ENCODE measurements around the gene SCFD2.
"Not testable (repeated sequence)": the region's sequence is repeated elsewhere in the genome, so short reads cannot be mapped to it uniquely, and the experiment has no call there.

The SCFD2 gene

DNA sequence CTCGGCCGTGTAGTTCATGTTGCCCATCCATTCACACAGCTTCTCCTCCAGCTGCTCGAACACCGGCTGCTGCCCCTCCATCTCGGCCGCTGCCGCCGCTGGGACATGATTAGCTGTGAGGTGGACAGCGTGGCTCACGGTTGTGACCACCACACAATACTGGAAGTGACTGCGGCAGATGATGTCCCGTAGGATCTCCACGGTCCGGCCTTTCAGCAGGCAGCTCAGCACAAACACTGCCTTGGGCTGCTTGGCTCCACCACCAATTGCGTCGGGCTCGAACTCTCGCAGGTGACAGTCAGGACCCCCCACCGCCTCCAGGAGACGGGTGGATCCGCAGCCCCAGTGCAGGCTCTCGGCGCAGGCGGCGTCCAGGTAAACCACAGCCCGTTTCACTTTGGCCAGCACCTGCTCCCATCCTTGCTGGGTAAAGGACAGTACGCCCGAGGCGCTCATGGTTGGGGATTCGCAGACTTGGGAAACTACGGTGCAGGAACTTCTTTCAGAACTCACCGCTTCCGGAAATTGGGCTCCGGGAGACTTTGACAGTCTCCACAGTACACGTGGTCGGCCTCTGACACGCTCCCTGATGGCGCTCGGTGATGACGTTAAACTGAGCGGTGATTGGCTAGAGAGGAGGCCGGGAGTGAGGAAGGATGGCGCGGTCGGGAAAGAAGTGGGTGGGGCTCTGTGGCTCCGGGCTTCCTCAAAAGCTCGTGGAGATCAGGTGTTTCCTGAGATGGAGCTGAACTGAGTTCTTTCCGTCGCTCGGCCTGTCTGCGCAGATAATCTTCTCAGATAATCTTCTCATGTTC is at the start of gene SCFD2:
Gene SCFD2, minus strand, starts transcription at position 576 of the 815 bp plus-strand sequence.
- peak; percentile 98 to 99 for ATAC-seq

DNA sequence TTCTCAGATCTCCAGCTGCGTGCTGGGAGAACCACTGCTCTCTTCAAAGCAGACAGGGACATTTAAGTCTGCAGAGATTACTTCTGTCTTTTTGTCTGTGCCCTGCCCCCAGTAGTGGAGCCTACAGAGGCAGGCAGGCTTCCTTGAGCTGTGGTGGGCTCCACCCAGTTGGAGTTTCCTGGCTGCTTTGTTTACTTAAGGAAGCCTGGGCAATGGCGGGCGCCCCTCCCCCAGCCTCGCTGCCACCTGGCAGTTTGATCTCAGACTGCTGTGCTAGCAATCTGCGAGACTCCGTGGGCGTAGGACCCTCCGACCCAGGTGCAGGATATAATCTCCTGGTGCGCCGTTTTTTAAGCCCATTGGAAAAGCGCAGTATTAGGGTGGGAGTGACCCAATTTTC is 43.6 kb upstream of the SCFD2 start:
- ATAC-seq: not testable (repeated sequence)

DNA sequence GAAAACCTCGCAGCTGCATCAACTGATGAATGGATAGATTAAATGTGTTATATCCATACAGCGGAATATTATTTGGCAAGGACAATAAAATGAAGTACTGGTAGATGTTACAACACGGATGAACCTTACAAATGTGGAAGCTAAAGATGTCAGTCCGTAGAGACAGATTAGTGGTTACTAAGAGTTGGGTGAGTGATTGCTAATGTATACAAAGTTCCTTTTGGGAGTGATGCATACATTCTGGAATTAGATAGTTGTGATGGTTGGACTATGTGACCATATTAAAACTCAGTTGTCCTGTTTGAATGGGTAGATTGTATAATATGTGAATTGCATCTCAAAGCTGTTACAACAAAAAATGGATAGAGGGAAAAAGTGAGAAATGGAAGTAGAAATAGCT is 14.4 kb upstream of the SCFD2 start:
- no peak for ATAC-seq

DNA sequence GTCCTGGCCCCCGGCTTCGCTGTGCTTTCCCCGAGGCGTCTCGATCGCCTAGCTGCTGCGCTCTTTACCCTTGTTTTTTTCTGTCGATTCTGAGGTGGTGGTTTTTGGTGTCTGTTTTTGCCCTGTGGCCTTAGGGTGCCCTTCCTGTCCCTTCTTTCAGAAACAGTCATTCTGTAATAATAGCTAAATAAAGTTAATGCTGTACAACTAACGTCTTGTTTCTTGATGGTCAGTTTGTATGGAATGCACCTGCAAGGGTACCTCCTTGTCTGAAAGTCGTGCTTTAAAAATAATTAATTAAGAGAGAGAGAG is 12.3 kb upstream of the SCFD2 start:
- ATAC-seq: no peak

DNA sequence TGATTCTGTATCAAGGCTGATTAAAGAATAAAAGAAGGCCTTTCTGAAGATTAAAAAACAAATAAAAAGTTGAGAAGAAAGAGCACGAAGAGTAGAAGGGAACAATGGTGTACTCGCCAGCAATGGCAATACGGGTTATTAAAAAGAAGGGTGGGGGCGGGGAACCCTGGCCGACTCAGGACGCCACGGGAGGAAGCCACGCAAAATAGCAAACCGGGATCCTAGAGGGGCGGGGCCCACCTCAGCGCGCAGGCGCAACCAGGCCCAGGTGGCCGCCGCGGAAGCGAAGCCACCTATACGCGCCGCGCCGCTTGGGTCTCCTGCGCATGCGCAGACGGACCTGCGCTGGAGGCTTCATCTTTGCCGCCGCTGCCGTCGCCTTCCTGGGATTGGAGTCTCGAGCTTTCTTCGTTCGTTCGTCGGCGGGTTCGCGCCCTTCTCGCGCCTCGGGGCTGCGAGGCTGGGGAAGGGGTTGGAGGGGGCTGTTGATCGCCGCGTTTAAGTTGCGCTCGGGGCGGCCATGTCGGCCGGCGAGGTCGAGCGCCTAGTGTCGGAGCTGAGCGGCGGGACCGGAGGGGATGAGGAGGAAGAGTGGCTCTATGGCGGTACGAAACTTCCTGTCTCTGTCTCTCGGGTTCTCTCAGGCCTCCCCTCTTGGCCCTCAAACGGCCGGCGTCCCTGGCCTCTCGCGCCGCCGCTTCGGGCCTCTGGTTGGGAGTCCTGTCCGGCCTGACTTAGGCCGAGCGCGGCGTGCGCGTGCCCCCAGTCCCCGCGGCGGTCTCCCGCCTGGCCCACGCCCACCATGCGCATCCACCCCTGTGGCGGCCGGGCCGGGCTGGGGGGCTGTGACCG is 11.7 kb upstream of the SCFD2 start, which contains the start of gene FIP1L1:
Gene FIP1L1, plus strand, starts transcription at position 323 of the 852 bp plus-strand sequence. Its CDS starts 198 bp downstream, at position 521.
- peak; percentile 91 for ATAC-seq

DNA sequence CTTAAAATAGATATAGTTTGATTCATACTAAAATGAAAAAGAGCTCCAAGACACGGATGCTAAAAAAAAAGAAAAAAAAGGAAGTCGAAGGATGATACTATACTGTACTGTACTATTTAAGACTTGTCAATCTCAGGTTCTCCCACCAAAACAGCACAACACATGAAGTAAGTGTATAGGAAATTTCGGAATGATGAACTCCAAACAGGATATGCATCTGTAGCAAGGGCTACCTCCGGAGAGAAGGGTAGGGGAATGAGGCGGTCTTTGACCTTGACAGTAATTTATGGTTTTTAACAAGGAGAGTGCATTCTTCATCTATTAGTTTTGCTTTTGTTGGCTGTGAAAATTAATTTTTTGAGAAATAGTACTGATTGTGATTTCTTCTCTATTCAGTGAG is 11.0 kb upstream of the SCFD2 start:
- no peak for ATAC-seq

DNA sequence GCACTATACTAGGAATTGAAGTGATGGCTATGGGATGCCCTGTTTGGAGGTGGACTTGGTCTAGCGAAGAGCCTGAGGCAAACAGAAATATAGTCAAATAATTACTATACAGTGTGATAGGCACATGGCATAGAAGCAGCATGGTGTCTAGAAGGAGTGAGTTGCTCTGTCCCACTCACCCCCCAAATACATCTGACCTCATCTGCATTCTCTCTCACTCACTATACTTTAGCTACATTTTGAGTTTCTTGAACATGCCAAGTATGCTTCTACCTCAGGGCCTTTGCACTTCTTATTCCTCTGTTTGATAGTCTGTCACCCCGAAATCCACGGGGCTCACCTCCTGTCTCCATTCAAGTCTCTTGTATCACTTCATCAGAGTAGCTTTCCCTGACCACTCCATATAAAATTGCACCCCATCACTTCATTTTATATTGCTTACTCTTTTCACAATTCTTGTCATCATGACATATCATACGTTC is 9.0 kb upstream of the SCFD2 start:
- ATAC-seq: no peak

DNA sequence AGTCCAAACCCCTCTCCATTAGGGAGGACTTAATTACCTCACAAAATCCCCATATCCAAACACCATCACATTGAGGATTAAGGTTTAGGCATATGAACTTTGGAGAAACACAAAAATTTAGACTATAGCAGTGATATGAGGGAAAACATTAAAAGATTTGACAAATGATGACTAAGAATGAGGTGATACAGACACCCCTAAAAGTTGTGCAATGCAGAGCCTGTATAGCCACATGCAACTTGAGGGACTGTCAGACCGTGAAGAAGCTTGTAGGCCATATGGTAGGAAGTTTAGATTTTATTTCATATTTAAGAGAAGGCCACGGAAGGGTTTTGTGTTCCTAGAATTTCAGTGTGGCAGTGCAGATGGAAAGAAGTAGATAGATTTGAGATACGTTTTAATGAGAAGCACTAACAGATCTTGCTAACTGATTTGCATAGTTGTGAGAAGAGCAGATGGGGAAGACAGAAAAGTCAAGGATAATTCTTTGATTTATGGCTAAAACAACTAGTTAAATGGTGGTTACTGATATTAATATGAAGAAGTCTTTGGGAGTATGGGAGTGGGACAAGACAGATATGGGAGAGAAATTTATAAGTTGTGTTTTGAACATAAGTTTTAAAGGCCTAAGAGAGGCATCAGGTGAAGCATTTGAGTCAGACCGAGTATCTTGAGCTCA is 6.1 kb upstream of the SCFD2 start:
- ATAC-seq: no peak

DNA sequence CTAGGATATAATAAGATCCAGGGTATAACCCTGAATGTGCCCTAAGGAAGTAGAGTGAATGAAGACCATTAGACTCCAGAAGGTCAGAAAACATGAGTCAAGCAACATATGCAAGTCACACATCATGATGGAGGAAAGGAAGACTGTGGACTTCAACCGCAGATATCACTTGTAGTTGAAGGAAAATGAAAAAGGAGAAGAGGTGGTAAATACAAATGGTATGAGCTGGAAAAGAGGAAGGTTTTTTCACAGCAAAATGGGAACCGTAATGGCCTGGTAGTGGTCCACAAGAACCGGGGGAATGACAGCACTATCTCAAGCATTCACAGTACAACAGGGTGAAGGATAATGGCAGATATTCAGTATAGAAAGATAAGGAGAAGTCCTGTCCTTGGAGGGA is 5.2 kb upstream of the SCFD2 start:
- no peak for ATAC-seq

DNA sequence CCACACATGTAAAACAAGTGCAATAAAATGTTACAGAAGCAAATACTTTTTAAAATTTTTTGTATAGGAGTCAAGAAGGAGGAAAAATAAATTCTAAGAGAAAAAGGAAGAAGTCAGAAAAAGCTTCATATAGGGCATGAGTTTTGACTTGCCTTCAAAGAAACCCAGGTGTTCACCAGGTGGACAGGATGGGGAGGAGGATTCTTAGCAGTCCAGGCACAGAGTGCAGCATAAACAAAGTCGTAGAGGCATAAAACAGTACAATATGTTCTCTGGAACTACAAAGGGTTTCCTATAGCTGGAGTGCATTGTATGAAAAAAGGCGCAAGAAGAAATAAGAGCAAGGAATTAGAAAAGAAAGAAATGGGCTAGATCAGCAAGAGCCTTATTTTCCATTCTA is 1.9 kb upstream of the SCFD2 start:
- ATAC-seq: no peak

DNA sequence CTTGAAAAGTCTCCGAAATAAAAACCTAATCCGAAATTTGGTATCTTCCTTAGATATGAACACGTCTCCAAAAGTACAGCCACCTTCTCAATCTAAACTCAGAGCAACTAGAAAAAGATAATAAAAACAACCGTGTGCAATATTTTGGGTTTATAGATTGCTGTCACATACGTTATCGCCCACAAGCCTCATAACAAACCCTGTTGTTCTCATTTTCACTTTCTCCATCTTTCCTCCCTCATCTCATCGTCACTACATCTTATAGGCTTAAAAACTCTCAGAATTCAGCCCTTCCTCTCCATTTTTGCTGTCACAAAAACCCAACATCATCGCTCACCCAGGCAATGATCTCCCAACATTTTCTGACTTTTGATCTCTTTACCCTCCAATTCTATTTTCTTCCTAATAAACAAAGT is 448 bp upstream of the SCFD2 start:
- ATAC-seq: peak in 1 of 2 donors; percentile 18

DNA sequence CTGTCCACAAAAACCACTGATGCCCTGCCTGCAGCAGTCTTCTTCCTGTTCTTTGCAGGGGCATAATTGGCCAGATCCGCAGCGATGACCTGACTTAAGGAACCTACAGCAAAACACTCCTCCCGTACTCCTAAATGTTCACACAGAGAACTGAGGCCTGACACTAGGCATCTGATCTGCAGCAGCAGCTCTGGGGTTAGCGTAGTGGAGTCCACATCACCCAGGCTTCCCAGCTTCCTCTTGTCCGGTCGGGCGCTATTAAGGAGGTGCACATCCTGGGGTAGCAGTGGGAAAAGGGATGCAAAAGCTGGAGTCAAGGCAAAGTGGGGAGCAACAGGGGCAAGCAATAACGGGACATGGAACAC is 758 bp downstream of the SCFD2 start:
- peak in 1 of 2 donors; percentile 9 for ATAC-seq

DNA sequence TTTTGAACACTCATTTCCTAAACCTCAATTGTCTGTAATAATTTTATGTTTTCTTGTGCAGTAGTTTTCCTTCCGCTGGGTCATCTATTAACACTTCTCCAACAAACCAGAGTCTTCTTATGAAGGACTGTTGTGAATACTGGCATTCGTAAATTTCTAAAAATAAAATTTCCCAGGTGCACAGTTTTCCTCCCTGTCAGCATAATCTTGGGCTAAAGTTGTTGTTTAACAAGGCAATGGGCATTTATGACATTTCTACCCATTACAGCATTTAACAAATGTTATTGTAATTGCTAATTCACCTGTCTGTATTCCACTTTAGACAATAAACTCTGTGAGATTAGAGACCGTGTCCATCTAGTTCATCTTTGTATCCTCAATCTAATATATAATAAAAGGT is 1.2 kb downstream of the SCFD2 start:
- ATAC-seq: no peak

DNA sequence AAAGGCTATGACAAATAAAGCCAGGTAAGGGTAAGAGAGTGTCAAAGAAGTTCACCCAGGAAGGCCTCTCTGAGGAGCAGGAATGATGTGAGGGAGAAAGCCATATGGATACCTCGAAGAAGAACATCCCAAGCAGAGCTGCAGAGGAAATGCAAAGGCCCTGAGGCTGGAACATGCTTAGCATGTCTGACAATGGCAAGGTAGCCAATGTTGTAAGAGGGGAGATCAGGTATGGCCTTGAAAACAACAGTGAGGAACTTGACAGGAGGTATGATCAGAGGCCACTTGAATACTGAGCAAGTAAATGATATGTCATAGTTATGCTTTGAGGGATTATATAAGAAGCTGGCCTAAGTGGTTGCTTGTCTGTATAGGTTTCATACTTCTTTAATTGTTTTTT is 3.8 kb downstream of the SCFD2 start:
- ATAC-seq: no peak

DNA sequence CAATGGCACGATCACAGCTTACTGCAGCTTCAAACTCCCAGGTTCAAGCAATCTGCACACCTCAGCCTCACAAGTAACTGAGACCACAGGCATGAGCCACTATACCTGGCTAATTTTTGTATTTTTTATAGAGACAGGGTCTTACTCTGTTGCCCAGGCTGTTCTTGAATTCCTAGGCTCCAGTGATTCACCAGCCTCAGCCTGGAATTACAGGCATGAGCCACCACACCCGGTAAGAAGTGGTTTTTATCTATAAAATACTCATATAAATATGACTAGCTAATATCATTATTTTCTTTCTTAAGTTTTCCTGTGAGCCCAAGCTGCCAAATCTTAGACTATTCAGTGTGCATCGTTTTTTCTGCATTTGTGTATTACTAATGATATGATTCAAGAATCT is 4.4 kb downstream of the SCFD2 start:
- no peak for ATAC-seq

DNA sequence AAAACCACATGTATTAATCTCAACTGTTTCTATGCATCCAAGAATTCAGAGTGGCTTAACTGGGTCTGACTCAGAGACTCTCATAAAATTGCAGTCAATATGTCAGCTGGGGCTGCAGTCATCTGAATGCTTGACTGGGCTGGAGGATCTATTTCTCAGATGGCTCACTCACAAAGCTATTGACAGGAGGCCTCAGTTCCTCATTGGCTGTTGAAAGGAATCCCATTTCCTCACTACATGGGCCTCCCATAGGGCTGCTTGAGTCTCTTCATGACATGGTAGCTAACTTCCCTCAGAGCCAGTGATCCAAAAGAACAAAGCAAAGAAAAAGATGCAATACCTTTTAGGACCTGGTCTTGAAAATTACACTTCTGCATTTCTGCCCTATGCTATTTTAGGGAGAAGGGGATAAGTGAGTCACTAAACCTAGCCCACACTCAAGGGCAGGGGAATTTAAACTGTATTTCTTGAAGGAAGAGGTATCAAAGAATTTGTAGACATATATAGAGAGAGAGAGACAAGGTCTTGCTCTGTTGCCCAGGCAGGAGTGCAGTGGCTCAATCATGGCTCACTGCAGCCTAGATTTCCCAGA is 9.8 kb downstream of the SCFD2 start:
- no peak for ATAC-seq

DNA sequence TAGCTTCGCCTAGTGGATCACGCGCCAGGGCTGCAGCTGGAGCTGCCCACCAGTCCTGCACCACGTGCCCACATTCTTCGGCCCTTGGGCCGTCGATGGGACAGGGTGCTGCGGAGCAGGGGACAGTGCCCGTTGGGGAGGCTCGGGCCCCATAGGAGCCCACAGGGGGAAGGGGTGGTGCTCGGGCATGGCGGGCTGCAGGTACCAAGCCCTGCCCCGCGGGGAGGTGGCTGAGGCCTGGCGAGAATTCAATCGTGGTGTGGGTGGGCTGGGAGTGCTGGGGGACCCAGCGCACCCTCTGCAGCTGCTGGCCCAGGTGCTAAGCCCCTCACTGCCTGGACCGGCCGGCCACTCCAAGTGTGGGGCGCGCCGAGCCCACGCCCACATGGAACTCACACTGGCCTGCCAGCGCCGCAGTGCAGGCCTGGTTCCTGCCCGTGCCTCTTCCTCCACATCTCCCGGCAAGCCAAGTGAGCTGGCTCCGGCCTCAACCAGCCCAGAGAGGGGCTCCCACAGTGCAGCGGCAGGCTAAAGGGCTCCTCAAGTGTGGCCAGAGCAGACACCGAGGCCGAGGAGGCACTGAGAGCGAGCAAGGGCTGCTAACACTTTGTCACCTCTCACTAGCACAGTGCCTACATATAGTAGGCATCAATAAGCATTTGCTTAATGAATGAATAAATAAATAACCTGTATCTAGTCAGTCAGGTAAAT is 11.7 kb downstream of the SCFD2 start:
- no peak for ATAC-seq

DNA sequence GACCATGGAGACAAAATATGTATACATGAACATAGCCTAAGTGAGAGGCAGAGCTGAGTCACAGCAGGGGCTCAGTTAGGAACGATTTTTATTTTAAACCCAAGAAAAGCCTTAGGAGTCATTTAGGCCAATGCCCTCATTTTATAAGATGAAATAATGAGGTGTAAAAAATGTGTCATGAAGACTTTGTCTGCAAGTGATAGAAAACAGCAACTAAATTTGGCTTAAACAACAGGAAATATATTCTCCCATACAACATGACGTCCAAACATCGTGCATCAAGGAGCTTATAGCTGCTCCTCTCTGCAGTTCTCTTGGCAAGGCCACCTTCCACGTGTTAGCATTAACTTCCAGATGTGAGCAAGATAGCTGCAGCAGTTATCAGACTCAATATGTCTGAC is 16.8 kb downstream of the SCFD2 start:
- ATAC-seq: no peak

DNA sequence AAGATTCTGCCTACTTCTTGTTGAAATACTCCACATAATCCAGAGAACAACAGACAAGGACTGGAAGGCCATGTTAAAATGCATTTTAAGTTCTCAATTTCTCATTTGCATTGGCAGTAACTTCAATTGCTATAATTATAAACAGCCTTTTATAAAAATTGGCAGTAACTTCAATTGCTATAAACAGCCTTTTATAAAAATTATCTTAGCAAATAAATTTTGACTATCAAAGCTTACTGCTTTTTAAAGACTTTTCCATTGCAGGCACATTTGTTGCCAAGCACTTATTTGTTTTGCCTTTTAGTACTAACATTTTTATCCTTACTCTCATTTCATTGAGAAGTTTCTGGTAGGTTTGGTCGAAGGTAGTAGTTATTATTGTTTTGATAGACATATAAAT is 17.8 kb downstream of the SCFD2 start:
- no peak for ATAC-seq

DNA sequence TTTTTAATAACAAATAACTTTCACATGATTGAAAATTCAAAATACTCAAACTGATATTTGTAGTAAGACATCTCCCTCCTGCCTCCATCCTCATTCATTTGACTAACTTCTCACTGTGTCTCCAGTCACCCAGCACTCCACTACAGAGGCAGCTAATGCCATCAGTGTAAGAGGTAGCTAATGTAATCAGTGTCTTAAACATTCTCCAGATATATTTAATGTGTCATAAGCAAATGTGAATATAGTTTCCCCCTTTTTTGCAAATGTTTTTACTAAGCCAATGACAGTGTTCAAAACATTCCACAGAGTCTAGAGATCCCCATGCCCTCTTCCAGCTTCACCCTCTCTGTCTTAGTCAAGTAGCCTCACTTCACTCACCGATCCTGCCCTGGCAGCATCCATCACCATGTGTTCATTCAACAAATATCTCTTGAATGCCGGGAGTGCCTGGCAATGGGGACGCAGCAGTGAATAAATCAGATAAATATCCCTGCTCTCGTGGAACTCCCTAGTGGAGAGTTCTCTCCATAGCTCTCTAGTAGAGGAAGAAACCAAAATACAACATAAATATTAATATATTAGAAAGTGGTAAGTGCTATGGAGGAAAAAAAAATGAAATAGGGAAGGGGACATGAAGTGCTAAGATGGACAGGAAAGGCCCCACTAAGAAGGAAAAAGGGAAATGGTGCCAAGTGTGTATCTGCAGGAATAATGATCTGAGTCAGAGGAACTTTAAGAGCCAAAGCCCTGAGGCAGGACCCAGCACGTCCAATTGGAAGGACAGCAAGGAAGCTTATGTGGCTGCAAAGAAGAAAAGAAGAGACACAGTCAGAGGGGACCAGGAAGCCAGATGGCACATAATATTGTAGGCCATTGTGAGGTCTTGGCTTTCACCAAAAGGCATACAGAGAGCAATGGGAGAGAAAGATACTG is 18.7 kb downstream of the SCFD2 start:
- no peak for ATAC-seq

DNA sequence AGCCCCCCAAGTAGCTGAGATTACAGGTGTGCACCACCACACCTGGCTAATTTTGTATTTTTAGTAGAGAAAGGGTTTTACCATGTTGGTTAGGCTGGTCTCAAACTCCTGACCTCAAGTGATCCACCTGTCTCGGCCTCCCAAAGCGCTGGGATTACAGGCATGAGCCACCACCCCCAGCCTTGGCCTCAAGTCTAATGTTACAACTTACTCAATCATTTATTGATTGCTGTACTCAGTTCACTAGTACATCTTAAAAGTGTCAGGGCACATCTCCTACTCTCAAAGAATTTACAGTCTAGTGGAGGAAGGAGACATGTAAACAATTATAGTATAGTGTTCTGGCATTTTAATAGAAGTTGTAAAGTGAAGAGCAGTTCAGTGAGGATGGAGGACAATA is 19.5 kb downstream of the SCFD2 start:
- not testable (repeated sequence) for ATAC-seq

Data from activated CD4-positive, CD25-positive, alpha-beta regulatory T cell treated with anti-CD3 and anti-CD28 coated beads, Interleukin-2, amount 50 U/mL, for 24 hours (primary cell).